Measurements from ENCODE around the gene RETREG2.

Gene RETREG2

GRCh38 chr2:219210196-219210885 lies 32.3 kb downstream of the RETREG2 start:
- no peak overlapping the region for H3K4me3 ChIP-seq (ENCODE audit: low read depth, low read length)

GRCh38 chr2:219210886-219211362 lies 32.8 kb downstream of the RETREG2 start:
- H3K4me3 ChIP-seq (ENCODE audit: low read depth, low read length) = no peak overlapping the region
- no peak for TF ChIP-seq CTCF (conservative IDR thresholded peaks at IDR 0.05; ENCODE audit: low read depth, low read length)

More at GRCh38 chr2:219210196-219210885, 32.3 kb downstream of the RETREG2 start:
- no peak for DNase-seq (ENCODE audit: low read depth)
- no peak for TF ChIP-seq CTCF (conservative IDR thresholded peaks at IDR 0.05; ENCODE audit: low read depth, low read length)

GRCh38 chr2:219213026-219213415 lies 34.9 kb downstream of the RETREG2 start:
- no peak for TF ChIP-seq CTCF (conservative IDR thresholded peaks at IDR 0.05; ENCODE audit: low read depth, low read length)
- DNase-seq (ENCODE audit: low read depth) = no peak
- no peak overlapping the region for H3K4me3 ChIP-seq (ENCODE audit: low read depth, low read length)

More at GRCh38 chr2:219210886-219211362, 32.8 kb downstream of the RETREG2 start:
- DNase-seq (ENCODE audit: low read depth) = no peak

- DNase-seq (ENCODE audit: low read depth) = no peak
- no peak overlapping the region for H3K4me3 ChIP-seq (ENCODE audit: low read depth, low read length)
- TF ChIP-seq CTCF (conservative IDR thresholded peaks at IDR 0.05; ENCODE audit: low read depth, low read length) = no peak
Observed at GRCh38 chr2:219213486-219214071, 35.5 kb downstream of the RETREG2 start.

GRCh38 chr2:219214141-219214540 lies 36.1 kb downstream of the RETREG2 start:
- H3K4me3 ChIP-seq (ENCODE audit: low read depth, low read length) = no peak overlapping the region
- no peak for DNase-seq (ENCODE audit: low read depth)
- no peak for TF ChIP-seq CTCF (conservative IDR thresholded peaks at IDR 0.05; ENCODE audit: low read depth, low read length)

- no peak overlapping the region for H3K4me3 ChIP-seq (ENCODE audit: low read depth, low read length)
- TF ChIP-seq CTCF (conservative IDR thresholded peaks at IDR 0.05; ENCODE audit: low read depth, low read length) = no peak
- no peak for DNase-seq (ENCODE audit: low read depth)
Observed at GRCh38 chr2:219214786-219215185, 36.7 kb downstream of the RETREG2 start.

Measured in choroid plexus epithelial cell (primary cell).